PC-9 (cell line): ENCODE measurements around the gene MTERF4.

Experiments
- EZH2 ChIP-seq: fragments of 200-600 bp; sonication (generic); IDR thresholded peaks from 2 replicates; pipeline ENCODE4 v1.8.0; 2017; ENCODE audit warnings: antibody characterized with exemption, low read depth
- TF ChIP-seq, protein P1 (sequence below): fragments of 200-600 bp; sonication (generic); conservative IDR thresholded peaks from 2 replicates; pipeline ENCODE4 v1.6.1; 2017; ENCODE audit warnings: mixed run types, antibody characterized with exemption, mild to moderate bottlenecking, moderate library complexity

DNA sequence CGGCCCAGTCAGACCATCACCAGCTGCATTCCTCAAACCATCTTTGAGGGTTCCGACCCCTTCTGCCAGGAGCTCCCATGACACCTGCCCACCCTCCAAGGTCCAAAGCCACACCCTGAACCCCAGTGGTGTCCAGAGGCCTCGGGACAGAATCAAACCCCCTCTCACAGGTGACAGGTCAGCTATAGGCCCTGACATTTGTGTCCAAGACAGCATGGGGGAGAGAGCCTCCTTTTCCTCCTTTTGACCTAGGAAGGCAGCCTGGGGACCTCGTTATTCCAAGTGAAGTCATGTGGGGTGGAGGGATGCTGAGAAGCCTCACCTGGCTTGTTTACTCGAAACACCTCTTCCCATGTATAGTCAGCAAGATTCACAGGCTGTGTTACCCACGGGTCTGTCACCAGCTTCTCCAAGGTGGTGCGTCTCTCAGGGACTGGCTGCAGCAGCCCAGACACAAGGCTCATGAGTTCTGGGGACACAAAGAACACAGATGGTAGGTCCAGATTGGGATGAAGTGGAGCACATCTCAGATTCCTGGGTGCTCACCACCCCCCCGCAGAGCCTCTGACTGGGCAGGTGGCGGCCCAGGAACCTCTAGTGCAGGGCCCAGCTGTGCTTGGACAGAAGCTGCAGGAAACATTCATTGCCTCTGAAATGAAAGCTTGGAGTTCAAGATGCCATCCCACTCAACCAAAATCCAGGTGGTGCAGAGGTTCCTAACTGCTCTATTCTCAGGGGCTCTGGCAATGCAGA is 5.1 kb upstream of the MTERF4 start:
- TF ChIP-seq, protein P1, sequence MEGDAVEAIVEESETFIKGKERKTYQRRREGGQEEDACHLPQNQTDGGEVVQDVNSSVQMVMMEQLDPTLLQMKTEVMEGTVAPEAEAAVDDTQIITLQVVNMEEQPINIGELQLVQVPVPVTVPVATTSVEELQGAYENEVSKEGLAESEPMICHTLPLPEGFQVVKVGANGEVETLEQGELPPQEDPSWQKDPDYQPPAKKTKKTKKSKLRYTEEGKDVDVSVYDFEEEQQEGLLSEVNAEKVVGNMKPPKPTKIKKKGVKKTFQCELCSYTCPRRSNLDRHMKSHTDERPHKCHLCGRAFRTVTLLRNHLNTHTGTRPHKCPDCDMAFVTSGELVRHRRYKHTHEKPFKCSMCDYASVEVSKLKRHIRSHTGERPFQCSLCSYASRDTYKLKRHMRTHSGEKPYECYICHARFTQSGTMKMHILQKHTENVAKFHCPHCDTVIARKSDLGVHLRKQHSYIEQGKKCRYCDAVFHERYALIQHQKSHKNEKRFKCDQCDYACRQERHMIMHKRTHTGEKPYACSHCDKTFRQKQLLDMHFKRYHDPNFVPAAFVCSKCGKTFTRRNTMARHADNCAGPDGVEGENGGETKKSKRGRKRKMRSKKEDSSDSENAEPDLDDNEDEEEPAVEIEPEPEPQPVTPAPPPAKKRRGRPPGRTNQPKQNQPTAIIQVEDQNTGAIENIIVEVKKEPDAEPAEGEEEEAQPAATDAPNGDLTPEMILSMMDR, result no peak
- TF ChIP-seq EZH2, result no peak
